MG63 (cell line): ENCODE data around the gene DGKZ. TPM values are rescaled to one million over a fixed set of nuclear protein-coding genes. Genes with fewer than 3 reads are reported as not detected.

Experiments
- DNase-seq: peaks from one replicate; pipeline ENCODE4 v3.0.0-alpha.2; 2020
- H3K27me3 ChIP-seq: fragments of 250-450 bp; sonication (Bioruptor Pico); 2 replicates; pipeline ENCODE4 v1.5.1; 2020; ENCODE audit warnings: mild to moderate bottlenecking, moderate library complexity
- H3K36me3 ChIP-seq: fragments of 250-450 bp; sonication (Bioruptor Pico); 2 replicates; pipeline ENCODE4 v1.5.1; 2020; ENCODE audit warnings: mild to moderate bottlenecking, moderate library complexity
- H3K4me3 ChIP-seq: fragments of 250-450 bp; sonication (Bioruptor Pico); 2 replicates; pipeline ENCODE4 v1.5.1; 2020; ENCODE audit warnings: mild to moderate bottlenecking, moderate library complexity
- H3K9me3 ChIP-seq: fragments of 250-450 bp; sonication (Bioruptor Pico); 2 replicates; pipeline ENCODE4 v1.5.1; 2020; ENCODE audit warnings: mild to moderate bottlenecking, moderate library complexity
- total RNA-seq: library from RNA; depleted of rRNA; stranded (reverse); fragments of >200 nt; shearing (Covaris generic); gene quantifications from 2 replicates; pipeline ENCODE4 v1.2.3, GENCODE V29; 2014; ENCODE audit warnings: low replicate concordance

DGKZ gene
- total RNA-seq, 1 experiment from 2014 or later = 33.4 TPM

- H3K9me3 ChIP-seq = no peaks in the 10 kb centered on the region
- peak overlapping the region; percentile 41 for H3K4me3 ChIP-seq
- H3K36me3 ChIP-seq = no peaks in the 10 kb centered on the region; the same call in 1 of the 2 replicates
- no peaks in the 10 kb centered on the region for H3K27me3 ChIP-seq
- DNase-seq = peak; percentile 65
These were observed 33.2 kb downstream of the DGKZ start for GRCh38 chr11:46380340-46381047.

DNA sequence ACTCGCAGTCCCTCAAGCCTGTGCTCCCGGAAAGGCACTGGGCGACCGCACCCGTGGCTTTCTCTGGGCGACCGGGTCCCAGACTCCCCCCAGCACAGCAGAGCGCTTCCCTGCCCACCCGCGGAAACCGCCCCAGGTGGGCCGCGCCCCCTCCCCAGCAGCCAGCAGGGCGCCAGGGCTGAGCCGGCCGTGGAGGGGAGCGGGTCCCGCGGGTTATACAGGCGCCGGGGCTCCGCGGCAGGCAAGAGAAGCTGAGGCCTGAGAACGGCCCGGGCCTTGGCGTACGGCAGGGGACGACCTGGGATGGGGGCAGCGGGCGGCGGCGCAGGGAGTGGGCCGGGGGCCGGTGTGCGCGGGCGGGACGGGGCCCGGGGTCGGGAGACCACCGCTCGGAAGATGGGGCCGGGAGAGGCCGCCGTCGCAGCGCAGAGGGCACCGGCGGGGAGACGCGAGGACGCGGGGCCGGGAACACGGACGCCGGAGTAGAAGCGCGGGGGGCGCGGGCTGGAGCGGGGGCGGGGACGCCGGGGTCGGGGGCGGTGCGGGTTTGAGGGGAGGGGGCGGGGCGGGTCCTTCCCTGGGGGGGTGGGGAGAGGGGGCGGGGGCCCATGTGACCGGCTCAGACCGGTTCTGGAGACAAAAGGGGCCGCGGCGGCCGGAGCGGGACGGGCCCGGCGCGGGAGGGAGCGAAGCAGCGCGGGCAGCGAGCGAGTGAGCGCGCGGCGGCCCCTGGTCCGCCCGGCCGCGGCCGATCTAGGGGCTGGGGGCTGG is 34.0 kb downstream of the DGKZ start, which contains the start of gene MDK:
Gene MDK, plus strand, starts transcription at position 622 of the 771 bp plus-strand sequence. CDS start 389 bp downstream, outside the sequence.
- no peaks in the 10 kb centered on the region for H3K27me3 ChIP-seq
- no peak for DNase-seq
- H3K9me3 ChIP-seq = no peaks in the 10 kb centered on the region
- no peaks in the 10 kb centered on the region; the same call in 1 of the 2 replicates for H3K36me3 ChIP-seq
- H3K4me3 ChIP-seq = peak within 1 kb of the TSS; percentile 41

DNA sequence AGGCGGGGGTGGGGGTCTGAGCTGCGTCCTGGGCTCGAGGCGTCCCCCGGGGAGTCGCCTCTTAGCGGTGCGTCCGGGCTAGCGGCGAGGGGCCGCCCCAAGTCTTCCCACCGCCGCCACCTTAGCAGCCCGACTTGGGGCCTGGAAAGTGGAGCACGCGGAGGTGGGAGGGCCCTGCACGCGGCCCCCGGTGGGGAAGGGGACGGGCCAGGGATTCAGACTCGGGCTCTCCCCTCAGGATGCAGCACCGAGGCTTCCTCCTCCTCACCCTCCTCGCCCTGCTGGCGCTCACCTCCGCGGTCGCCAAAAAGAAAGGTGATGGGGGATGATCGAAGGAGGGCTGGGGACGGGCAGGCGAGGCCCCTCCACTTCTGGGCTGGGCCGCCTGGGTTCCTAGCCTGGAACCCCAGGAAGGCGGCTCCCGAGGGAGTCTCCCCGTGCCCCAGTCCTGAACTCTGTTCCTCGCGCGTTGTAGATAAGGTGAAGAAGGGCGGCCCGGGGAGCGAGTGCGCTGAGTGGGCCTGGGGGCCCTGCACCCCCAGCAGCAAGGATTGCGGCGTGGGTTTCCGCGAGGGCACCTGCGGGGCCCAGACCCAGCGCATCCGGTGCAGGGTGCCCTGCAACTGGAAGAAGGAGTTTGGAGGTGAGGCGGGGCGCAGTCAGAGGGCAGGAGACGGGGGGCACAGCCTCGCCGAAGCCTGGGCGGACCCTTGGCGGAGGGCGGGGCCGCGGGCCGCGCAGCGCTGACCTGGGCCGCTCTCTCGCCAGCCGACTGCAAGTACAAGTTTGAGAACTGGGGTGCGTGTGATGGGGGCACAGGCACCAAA is 34.8 kb downstream of the DGKZ start:
- Histone ChIP-seq H3K36me3 (no peaks in the 10 kb centered on the region), H3K4me3 (no peak overlapping the region), H3K9me3 (no peaks in the 10 kb centered on the region), H3K27me3 (no peaks in the 10 kb centered on the region)
- no peak for DNase-seq

DNA sequence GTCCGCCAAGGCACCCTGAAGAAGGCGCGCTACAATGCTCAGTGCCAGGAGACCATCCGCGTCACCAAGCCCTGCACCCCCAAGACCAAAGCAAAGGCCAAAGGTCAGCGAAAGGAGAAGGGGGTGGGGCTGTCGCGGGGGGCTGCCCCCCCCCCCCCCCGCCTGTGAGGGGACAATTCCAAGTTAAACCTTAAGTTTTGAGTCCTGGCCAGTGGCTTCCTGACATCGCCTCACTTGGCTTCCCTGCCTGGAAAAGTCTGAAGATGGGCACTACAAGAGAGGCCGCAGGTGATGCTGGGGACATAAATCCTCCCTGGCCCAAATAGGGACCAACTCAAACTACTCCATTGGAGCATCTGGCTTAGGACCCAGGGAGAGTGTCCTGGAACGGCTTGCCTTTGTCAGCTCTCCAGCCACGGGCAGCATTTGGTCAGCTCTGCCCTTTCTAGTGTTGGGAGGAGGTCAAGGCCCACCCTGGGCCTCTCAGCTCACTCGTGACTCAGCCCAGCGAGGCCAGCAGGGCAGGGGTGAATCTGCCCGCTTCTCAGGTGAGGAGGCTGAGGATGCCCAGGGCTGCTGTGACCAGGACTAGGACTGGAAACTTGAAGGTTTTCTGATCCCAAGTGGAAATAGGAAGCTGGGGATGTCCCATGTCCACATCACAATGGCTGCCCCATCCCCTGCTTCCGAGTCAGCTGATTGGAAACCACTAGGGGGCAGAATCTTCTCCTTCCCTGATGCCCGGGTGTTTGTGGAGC is 35.6 kb downstream of the DGKZ start:
- no peak overlapping the region for H3K4me3 ChIP-seq
- peak; percentile 32 for DNase-seq

DNA sequence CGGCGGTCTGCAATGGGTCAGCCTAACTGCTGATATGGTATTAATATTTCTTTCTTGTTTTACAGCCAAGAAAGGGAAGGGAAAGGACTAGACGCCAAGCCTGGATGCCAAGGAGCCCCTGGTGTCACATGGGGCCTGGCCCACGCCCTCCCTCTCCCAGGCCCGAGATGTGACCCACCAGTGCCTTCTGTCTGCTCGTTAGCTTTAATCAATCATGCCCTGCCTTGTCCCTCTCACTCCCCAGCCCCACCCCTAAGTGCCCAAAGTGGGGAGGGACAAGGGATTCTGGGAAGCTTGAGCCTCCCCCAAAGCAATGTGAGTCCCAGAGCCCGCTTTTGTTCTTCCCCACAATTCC is 36.1 kb downstream of the DGKZ start:
- no peaks in the 10 kb centered on the region for H3K36me3 ChIP-seq
- DNase-seq = no peak
- H3K27me3 ChIP-seq = no peaks in the 10 kb centered on the region; the same call in 1 of the 2 replicates
- H3K4me3 ChIP-seq = no peak overlapping the region
- no peaks in the 10 kb centered on the region for H3K9me3 ChIP-seq

More for the DNA sequence above, 35.6 kb downstream of the DGKZ start:
- H3K27me3 ChIP-seq = no peaks in the 10 kb centered on the region
- no peaks in the 10 kb centered on the region for H3K36me3 ChIP-seq
- H3K9me3 ChIP-seq = no peaks in the 10 kb centered on the region

- no peak for DNase-seq
- H3K4me3 ChIP-seq = no peak overlapping the region
- H3K36me3 ChIP-seq = no peaks in the 10 kb centered on the region
- H3K9me3 ChIP-seq = no peaks in the 10 kb centered on the region
- peaks cover 6% of the 10 kb centered on the region for H3K27me3 ChIP-seq
These were observed 36.9 kb downstream of the DGKZ start for GRCh38 chr11:46383974-46384701.

- H3K9me3 ChIP-seq = no peaks in the 10 kb centered on the region
- DNase-seq = no peak
- no peaks in the 10 kb centered on the region for H3K36me3 ChIP-seq
- H3K27me3 ChIP-seq = peaks cover 19% of the 10 kb centered on the region
- no peak overlapping the region for H3K4me3 ChIP-seq
These were observed 38.1 kb downstream of the DGKZ start for GRCh38 chr11:46385169-46386004.

GRCh38 chr11:46386005-46386578 is 38.8 kb downstream of the DGKZ start:
- Histone ChIP-seq H3K36me3 (no peaks in the 10 kb centered on the region), H3K9me3 (no peaks in the 10 kb centered on the region), H3K4me3 (no peak overlapping the region), H3K27me3 (peaks cover 24% of the 10 kb centered on the region)
- no peak for DNase-seq

- H3K36me3 ChIP-seq = no peaks in the 10 kb centered on the region
- no peaks in the 10 kb centered on the region for H3K9me3 ChIP-seq
- peak; percentile 32 for DNase-seq
- no peak overlapping the region for H3K4me3 ChIP-seq
- peaks cover 27% of the 10 kb centered on the region for H3K27me3 ChIP-seq
These were observed 39.4 kb downstream of the DGKZ start for GRCh38 chr11:46386674-46387073.

DNA sequence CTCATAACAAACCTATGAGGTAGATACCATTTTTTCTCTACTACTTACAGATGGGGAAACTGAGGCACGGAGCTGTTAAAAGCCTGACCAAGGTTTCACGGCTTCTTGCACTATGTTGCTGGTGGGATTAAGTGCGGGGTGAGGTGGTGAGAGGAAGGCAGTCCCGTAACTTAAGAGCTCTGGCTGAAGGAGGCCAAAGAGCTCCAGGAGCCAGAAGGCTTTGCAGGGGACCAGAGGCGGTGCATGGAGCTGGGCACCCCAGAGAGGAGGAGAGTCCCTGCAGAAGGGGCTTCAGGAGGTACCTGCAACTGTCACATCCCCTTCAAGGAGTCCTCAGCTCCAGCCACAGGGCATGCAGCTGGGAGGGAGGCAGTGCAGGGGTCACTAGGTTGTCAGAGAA is 40.2 kb downstream of the DGKZ start:
- no peak for DNase-seq
- H3K36me3 ChIP-seq = no peaks in the 10 kb centered on the region
- H3K27me3 ChIP-seq = peaks cover 27% of the 10 kb centered on the region
- no peaks in the 10 kb centered on the region for H3K9me3 ChIP-seq
- H3K4me3 ChIP-seq = no peak overlapping the region

- Histone ChIP-seq H3K4me3 (no peak overlapping the region), H3K27me3 (peaks cover 27% of the 10 kb centered on the region), H3K9me3 (no peaks in the 10 kb centered on the region), H3K36me3 (no peaks in the 10 kb centered on the region)
- DNase-seq = no peak
These were observed 40.8 kb downstream of the DGKZ start for GRCh38 chr11:46387919-46388618.

GRCh38 chr11:46388619-46389449 is 41.6 kb downstream of the DGKZ start:
- Histone ChIP-seq H3K4me3 (no peak overlapping the region), H3K9me3 (no peaks in the 10 kb centered on the region), H3K27me3 (peaks cover 27% of the 10 kb centered on the region), H3K36me3 (no peaks in the 10 kb centered on the region)
- DNase-seq = no peak

- Histone ChIP-seq H3K9me3 (no peaks in the 10 kb centered on the region), H3K36me3 (no peaks in the 10 kb centered on the region), H3K27me3 (peaks cover 27% of the 10 kb centered on the region), H3K4me3 (peak overlapping the region; percentile 46)
- peak; percentile 71 for DNase-seq
These were observed 42.4 kb downstream of the DGKZ start for GRCh38 chr11:46389450-46390330.
